ENCODE measurements around the gene HS2ST1. TPM values are rescaled to one million over a fixed set of nuclear protein-coding genes. Genes with fewer than 3 reads are reported as not detected.
"Not testable (repeated sequence)": the region's sequence is repeated elsewhere in the genome, so short reads cannot be mapped to it uniquely, and the experiment has no call there.

The HS2ST1 gene
- total RNA-seq, 4 donors from 2014 or later: 6.3 to 11.7 (median 10.3) TPM

DNA sequence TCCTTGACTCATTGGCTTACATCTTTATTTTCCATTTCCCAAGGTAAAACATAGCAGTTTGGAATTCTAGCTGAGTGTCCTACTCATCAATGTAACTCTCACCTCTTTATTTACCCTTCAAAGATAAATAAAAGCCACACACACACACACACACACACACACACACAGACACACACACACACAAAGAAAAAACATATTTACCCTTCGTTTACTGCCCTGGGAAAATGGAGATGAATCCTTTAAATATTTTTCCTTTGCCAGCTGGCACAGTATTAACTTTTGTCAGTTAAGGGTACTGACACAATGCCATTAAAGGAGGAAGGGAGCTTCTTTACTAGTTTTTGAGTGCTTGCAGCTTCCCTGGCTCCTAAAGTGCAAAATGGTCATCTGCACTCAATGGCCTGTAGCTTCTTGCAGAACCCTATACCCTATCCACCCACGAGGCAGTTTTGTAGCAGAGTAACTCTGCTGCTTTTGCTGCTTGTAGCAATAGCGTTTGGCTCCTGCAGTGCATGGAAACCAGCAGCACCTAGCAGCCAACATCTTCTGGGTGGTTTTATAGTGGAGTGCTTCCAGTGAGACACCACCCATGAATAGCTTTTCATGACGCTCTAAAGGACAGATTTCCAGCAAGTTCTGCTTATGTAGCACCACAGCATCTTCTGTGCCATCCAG, 103.7 kb downstream of the HS2ST1 start:
- 42% methylated on average over 4 of the region's 4 CpGs for WGBS
- TF ChIP-seq POLR2AphosphoS5 (IDR thresholded peaks at IDR 0.05) (no peak), POLR2A (IDR thresholded peaks at IDR 0.05) (no peak), EP300 (IDR thresholded peaks at IDR 0.05) (no peak)
- TF ChIP-seq, protein P1, sequence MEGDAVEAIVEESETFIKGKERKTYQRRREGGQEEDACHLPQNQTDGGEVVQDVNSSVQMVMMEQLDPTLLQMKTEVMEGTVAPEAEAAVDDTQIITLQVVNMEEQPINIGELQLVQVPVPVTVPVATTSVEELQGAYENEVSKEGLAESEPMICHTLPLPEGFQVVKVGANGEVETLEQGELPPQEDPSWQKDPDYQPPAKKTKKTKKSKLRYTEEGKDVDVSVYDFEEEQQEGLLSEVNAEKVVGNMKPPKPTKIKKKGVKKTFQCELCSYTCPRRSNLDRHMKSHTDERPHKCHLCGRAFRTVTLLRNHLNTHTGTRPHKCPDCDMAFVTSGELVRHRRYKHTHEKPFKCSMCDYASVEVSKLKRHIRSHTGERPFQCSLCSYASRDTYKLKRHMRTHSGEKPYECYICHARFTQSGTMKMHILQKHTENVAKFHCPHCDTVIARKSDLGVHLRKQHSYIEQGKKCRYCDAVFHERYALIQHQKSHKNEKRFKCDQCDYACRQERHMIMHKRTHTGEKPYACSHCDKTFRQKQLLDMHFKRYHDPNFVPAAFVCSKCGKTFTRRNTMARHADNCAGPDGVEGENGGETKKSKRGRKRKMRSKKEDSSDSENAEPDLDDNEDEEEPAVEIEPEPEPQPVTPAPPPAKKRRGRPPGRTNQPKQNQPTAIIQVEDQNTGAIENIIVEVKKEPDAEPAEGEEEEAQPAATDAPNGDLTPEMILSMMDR (IDR thresholded peaks at IDR 0.05): no peak
- peaks cover 6% of the 10 kb centered on the region for H3K9me3 ChIP-seq
- peaks cover 5% of the 10 kb centered on the region for H3K4me1 ChIP-seq
- no peaks in the 10 kb centered on the region for H3K27me3 ChIP-seq
- no peaks in the 10 kb centered on the region for H3K36me3 ChIP-seq
- no peak overlapping the region for H3K27ac ChIP-seq
- H3K4me3 ChIP-seq: no peak overlapping the region
- no peak for DNase-seq (ENCODE audit: low spot score in 2 of 2)

DNA sequence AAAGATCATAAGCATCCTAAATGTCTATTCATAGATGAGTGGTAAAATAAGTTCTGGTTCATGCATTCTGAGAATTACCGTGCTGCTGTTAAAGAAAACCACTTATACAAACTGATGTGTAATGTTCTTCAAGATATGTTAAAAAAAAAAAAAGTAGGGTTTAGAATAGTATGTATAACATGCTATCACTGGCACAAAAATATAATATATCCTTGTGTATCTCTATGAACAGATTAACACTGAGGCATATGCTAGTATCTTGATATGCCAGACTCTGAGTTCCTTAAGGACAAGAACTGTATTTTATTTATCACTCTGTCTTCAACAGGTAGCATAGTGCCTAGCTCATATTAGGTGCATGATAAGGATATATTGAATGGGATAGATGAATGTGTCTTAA, 108.9 kb downstream of the HS2ST1 start:
- Histone ChIP-seq H3K9me3 (no peaks in the 10 kb centered on the region), H3K27ac (no peak overlapping the region), H3K36me3 (no peaks in the 10 kb centered on the region), H3K27me3 (no peaks in the 10 kb centered on the region), H3K4me3 (no peak overlapping the region), H3K4me1 (peaks cover 9% of the 10 kb centered on the region)
- WGBS: 0% methylated on average over 1 of the region's 1 CpG
- no peak for TF ChIP-seq EP300 (IDR thresholded peaks at IDR 0.05)
- TF ChIP-seq POLR2A (IDR thresholded peaks at IDR 0.05): no peak
- TF ChIP-seq, protein P1 (IDR thresholded peaks at IDR 0.05): no peak
- no peak for TF ChIP-seq POLR2AphosphoS5 (IDR thresholded peaks at IDR 0.05)
- DNase-seq (ENCODE audit: low spot score in 2 of 2): no peak

DNA sequence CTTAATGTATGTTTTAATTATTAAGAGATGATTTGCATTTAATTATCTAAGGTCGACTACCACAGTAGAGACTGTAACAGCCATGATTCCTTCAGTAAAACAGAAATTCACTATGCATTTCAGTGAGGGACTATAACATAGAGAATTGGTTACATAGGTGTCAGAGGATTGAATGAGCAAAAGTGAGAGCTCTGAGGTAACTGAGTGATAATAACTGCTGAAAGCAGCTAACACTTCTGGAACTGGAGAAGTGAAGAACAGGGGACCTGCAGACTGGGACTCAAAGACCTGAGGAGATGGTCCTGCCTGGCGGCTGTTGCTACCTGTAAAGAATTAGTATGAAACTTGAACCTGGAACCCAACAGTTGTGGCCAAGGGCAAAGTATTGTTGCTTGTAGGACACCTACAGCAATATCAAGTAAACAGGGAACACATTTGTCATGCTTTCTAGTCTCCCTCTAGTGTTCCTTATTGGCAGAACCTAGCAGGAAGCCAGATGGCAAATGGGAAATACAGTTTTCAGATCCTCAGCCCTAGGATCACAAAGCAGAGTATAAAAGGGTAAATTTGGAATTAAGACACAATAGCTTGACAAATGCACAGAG, 110.6 kb downstream of the HS2ST1 start:
- no peak for DNase-seq (ENCODE audit: low spot score in 2 of 2)
- WGBS: 80% methylated on average over 2 of the region's 2 CpGs
- no peaks in the 10 kb centered on the region for H3K9me3 ChIP-seq
- no peak overlapping the region for H3K27ac ChIP-seq
- no peaks in the 10 kb centered on the region for H3K27me3 ChIP-seq
- no peak overlapping the region for H3K4me3 ChIP-seq
- H3K36me3 ChIP-seq: no peaks in the 10 kb centered on the region
- H3K4me1 ChIP-seq: peaks cover 7% of the 10 kb centered on the region
- TF ChIP-seq EP300 (IDR thresholded peaks at IDR 0.05): no peak
- TF ChIP-seq, protein P1 (IDR thresholded peaks at IDR 0.05): peak in 1 of 2 donors; percentile 28

DNA sequence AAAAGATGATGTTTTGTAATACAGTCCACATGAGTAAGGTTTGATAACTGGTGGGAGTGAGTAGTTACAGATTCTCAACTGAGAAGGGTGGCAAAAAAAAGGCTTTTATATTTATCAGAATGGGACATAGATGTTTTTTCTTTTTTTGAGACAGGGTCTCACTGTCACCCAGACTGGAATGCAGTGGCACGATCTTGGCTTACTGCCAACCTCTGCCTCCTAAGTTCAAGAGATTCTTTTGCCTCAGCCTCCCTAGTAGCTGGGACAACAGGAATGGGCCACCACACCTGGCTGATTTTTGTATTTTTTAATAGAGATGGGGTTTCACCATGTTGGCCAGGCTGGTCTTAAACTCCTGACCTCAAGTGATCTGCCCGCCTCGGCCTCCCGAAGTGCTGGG, 113.1 kb downstream of the HS2ST1 start:
- not testable (repeated sequence) for H3K4me3 ChIP-seq; H3K36me3 ChIP-seq; H3K27me3 ChIP-seq; H3K9me3 ChIP-seq; DNase-seq (ENCODE audit: low spot score in 2 of 2); H3K4me1 ChIP-seq; H3K27ac ChIP-seq
- 70% methylated on average over 4 of the region's 4 CpGs for WGBS

DNA sequence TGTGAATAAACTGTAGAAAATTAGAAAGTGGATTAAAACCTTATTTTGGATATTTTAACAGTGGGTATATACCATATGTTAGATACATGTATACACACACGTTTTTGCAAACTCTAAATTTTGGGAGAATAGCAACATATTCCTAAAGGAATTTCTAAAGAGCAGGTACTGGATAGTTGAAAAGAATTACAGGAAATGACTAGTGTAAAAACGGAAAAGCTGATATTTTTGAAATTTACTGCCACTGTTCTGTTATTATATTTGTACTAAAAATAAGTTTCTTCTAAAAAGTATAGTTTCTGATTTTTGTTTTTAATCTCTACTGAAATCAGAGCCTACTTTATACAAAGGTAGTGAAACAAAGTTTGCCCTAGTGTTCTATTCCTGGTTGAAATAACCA, 114.1 kb downstream of the HS2ST1 start:
- no peaks in the 10 kb centered on the region for H3K36me3 ChIP-seq

More for the DNA sequence above, 114.1 kb downstream of the HS2ST1 start:
- Histone ChIP-seq H3K27me3 (no peaks in the 10 kb centered on the region), H3K9me3 (no peaks in the 10 kb centered on the region), H3K4me1 (peaks cover 7% of the 10 kb centered on the region), H3K4me3 (no peak overlapping the region), H3K27ac (no peak overlapping the region)
- no peak for DNase-seq (ENCODE audit: low spot score in 2 of 2)
- TF ChIP-seq EP300 (IDR thresholded peaks at IDR 0.05) (no peak), POLR2AphosphoS5 (IDR thresholded peaks at IDR 0.05) (no peak), POLR2A (IDR thresholded peaks at IDR 0.05) (no peak)
- TF ChIP-seq, protein P1 (IDR thresholded peaks at IDR 0.05): no peak
- WGBS: 81% methylated on average over 2 of the region's 2 CpGs
